Stomach (tissue), 9 donors: ENCODE measurements around the gene PRDM16. TPM values are rescaled to one million over a fixed set of nuclear protein-coding genes. Genes with fewer than 3 reads are reported as not detected.

Experiments used
- DNase-seq, 2 donors: peaks; one replicate each; pipeline versions ENCODE4 v3.0.0 to v3.0.0-alpha.2; 2013 to 2019
- H3K27ac ChIP-seq, 5 donors: fragments of 200-600 bp in 4 of 5; sonication (generic) in 4 of 5; one replicate each; pipeline ENCODE4 v1.5.1; 2013 to 2019; ENCODE audit warnings: mild to moderate bottlenecking in 1 of 5, moderate library complexity in 1 of 5
- H3K27me3 ChIP-seq, 3 donors: fragments of 200-600 bp; sonication (generic); one replicate each; pipeline ENCODE4 v1.5.1; 2017 to 2019; ENCODE audit warnings: mixed run types in 1 of 3
- H3K36me3 ChIP-seq, 4 donors: fragments of 200-600 bp; sonication (generic); 1 replicate in 3 of 4; 2 replicates in 1 of 4; pipeline ENCODE4 v1.5.1; 2016 to 2019
- H3K4me1 ChIP-seq, 4 donors: fragments of 200-600 bp; sonication (generic); one replicate each; pipeline ENCODE4 v1.5.1; 2016 to 2019
- H3K4me3 ChIP-seq, 4 donors: fragments of 200-600 bp; sonication (generic) in 3 of 4; one replicate each; pipeline ENCODE4 v1.5.1; 2016 to 2019; ENCODE audit warnings: mild to moderate bottlenecking in 1 of 4
- H3K9me3 ChIP-seq, 4 donors: fragments of 200-600 bp; sonication (generic); one replicate each; pipeline ENCODE4 v1.5.1; 2016 to 2019
- CTCF ChIP-seq, 7 experiments: fragments of 450-650 bp in 4 of 7; fragments of 200-600 bp in 3 of 7; sonication (generic) in 3 of 7; IDR thresholded peaks; one replicate each; pipeline ENCODE4 v1.5.1; 2016 to 2019; ENCODE audit warnings: antibody characterized with exemption in 7 of 7, control low read depth in 2 of 7, mild to moderate bottlenecking in 1 of 7
- EP300 ChIP-seq: sonication (generic); formaldehyde crosslinking; IDR thresholded peaks from one replicate; pipeline ENCODE4 v1.6.1; 2017; ENCODE audit warnings: antibody characterized with exemption
- POLR2A ChIP-seq, 4 donors: fragments of 450-650 bp; IDR thresholded peaks; one replicate each; pipeline ENCODE4 v1.6.1; 2016; ENCODE audit warnings: antibody characterized with exemption in 4 of 4, control low read depth in 2 of 4, mild to moderate bottlenecking in 1 of 4, moderate library complexity in 1 of 4
- POLR2AphosphoS5 ChIP-seq, 3 donors: sonication (generic); formaldehyde crosslinking; IDR thresholded peaks; one replicate each; pipeline ENCODE4 v1.6.1; 2016; ENCODE audit warnings: antibody characterized with exemption in 3 of 3
- WGBS, 5 donors: extraction: QIAGEN DNeasy Blood & Tissue Kit in 3 of 5; methylation state at CpG; one replicate each; pipeline versions ENCODE4 v1.1.5 to v1.1.7; 2013 to 2018; 5-methylcytosine and 5-hydroxymethylcytosine counted together
- intact Hi-C: fragments of 100-400 bp; cut with DNase I; formaldehyde crosslinking; loops from one replicate; pipeline ENCODE4 v1.15.1; 2023; ENCODE audit warnings: low total_unique reads
- polyA plus RNA-seq, 3 donors: library from polyadenylated mRNA; stranded (reverse); fragments of 200-250 nt; gene quantifications; one replicate each; pipeline ENCODE4 v1.2.3, GENCODE V29; 2013
- total RNA-seq, 5 donors: library from RNA; depleted of rRNA; stranded (reverse); fragments of >200 nt; gene quantifications; one replicate each; pipeline versions ENCODE4 v1.1.0 to v1.2.3, GENCODE V29; 2014 to 2016
- donor health status: healthy with polysubstance abuse.
- donor health status: Bipolar disorder and iron deficiency.
- donor health status: healthy.

Gene PRDM16
- total and polyA plus RNA-seq, 8 donors: 0.29 to 222 (median 15.8) TPM

DNA sequence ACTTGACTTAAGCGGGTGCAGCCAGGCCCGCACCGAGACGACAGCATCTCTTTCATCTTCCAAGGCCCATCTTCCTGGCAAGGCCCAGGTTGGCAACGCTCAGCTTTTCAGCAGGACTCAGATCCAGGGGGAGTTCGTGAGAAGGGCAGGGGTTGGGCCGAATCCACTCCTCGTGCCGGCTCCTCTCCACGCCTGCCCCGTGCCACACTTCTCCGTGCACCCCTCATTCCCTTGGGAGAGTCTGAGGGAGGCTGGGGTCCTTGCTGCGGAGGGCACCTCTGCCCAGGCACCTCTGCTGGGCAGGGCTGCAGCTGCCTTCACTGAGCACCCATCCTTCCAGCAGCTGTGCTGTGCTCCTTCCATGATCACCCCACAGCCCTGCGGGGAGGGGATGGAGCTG is 22.3 kb downstream of the PRDM16 start:
- intact Hi-C loops: no loop called here
- Histone ChIP-seq H3K9me3 (no peaks in the 10 kb centered on the region), H3K36me3 (peaks cover 0 to 14% (median 1%) of the 10 kb centered on the region in 4 donors), H3K4me3 (no peak overlapping the region), H3K4me1 (peaks cover 0 to 15% (median 6%) of the 10 kb centered on the region in 4 donors), H3K27me3 (peaks cover 0 to 18% (median 0%) of the 10 kb centered on the region in 3 donors), H3K27ac (no peak overlapping the region)
- 83 to 92% (median 91%) methylated on average over 9 to 14 of the region's 14 CpGs for WGBS, 5 donors
- DNase-seq: no peak
- TF ChIP-seq POLR2A (IDR thresholded peaks at IDR 0.05): no peak
- no peak for TF ChIP-seq CTCF (IDR thresholded peaks at IDR 0.05)

DNA sequence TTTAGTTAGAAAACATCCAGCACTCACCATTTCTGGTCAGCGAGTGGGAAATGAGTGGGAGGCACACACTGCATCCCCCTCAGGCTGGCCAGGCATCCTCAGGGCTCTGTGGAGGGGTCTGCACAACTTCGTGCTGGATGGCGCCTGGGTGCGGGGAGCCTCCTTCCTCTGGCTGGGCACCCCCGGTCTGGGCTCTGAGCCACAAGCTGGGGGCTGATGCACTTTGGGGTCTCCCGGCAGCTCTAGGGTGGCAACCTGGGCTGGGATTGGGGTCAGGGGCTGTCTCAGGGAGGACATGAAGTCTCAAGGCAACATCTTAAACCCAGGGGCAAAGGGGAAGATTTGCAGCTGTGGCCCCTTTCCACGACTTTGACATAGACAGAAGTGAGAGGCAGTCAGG is 23.5 kb downstream of the PRDM16 start:
- WGBS, 5 donors: 87 to 95% (median 90%) methylated on average over 7 of the region's 7 CpGs
- no peak for DNase-seq
- Histone ChIP-seq H3K36me3 (peaks cover 0 to 14% (median 1%) of the 10 kb centered on the region in 4 donors), H3K4me3 (no peak overlapping the region), H3K9me3 (no peaks in the 10 kb centered on the region), H3K27ac (no peak overlapping the region), H3K27me3 (peaks cover 0 to 26% (median 0%) of the 10 kb centered on the region in 3 donors), H3K4me1 (peaks cover 0 to 13% (median 7%) of the 10 kb centered on the region in 4 donors)
- intact Hi-C loops: no loop called here
- TF ChIP-seq CTCF (IDR thresholded peaks at IDR 0.05) (no peak), POLR2A (IDR thresholded peaks at IDR 0.05) (no peak), POLR2AphosphoS5 (IDR thresholded peaks at IDR 0.05) (no peak), EP300 (no peak)

DNA sequence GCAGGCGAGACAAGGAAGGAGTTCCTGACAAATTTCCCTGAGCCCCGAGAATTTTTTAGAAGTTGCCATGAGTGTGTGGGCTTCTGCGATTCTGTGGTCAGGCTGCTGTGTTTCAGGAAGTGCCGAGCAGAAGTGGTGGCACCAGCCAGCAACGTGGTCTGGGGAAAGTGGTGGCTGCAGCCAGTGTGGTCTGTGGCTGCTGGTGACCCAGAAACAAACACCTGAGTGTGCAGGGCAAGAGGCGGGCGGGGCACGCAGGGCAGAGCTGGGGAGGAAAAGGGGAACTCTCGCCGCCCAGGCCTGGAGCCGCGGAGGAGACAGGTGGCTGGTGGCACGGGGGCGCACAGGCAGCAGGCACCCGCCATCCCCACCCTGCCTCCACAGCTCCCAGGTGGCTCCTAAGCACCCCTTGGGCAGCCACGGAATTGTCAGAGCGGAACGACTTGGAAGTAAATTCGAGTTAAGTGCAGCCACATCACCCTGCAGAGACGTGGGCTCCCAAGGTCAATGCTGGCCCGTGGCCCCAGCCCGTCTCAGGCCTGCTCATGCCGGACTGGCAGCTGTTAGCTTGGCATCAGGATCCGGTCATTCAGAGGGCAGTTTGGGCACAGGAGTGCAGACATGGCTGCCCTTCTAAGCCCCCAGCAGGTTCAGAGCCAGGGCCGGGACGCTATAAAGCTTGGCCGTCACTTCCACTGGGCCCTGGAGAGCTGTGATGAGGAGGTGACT is 25.1 kb downstream of the PRDM16 start:
- no peak overlapping the region for H3K4me3 ChIP-seq
- TF ChIP-seq EP300 (no peak), POLR2AphosphoS5 (IDR thresholded peaks at IDR 0.05) (no peak), POLR2A (IDR thresholded peaks at IDR 0.05) (no peak), CTCF (IDR thresholded peaks at IDR 0.05) (no peak)
- peaks cover 0 to 13% (median 7%) of the 10 kb centered on the region in 4 donors for H3K4me1 ChIP-seq
- intact Hi-C loops: no loop called here
- DNase-seq: no peak
- WGBS, 5 donors: 46 to 57% (median 55%) methylated on average over 25 to 27 of the region's 27 CpGs
- peaks cover 0 to 39% (median 0%) of the 10 kb centered on the region in 3 donors for H3K27me3 ChIP-seq
- H3K36me3 ChIP-seq: peaks cover 0 to 14% (median 1%) of the 10 kb centered on the region in 4 donors
- no peak overlapping the region for H3K27ac ChIP-seq
- H3K9me3 ChIP-seq: no peaks in the 10 kb centered on the region

DNA sequence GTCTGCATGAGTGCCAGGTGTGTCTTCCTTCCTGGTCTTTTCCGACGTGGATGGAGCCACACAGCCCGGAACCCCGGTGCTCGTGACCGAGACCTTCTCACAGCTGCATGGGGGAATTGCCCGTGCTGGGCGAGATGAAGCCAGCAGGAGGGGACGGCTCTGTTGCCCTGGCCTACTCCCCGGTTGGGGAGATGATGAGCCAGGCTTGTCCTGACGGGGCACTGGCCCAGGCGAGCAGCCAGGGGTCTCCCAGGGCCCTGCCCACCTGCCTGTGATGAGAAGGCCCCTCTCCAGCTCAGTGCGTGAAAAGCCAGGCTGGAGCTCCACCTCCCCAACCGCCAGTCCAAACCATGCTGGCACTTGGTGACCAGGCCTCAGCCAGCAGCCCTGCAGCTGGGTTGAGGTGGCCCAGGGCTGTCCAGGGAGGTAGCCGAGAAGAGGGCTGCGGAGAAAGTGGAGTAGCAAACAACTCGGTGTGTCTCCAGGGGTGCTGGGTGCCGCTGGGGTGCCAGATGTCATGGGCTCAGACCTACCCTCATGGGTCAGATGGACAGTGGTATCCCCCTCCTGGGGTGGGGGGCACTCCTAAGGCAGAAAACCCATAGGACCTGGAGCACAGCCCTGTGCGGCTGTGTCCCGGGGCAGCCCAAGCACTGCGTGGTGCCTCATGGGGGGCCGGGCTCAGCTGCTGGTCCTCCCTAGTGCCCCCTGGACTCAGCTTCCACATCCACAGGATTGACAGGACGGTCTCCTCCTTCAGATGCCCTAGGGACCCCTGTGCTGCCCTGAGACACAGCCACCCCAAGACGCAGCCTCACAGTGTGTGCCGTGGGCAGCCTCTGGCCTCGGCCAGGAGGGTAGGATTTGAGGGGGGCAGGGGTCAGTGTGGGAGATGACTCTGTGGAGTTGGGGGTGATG is 26.1 kb downstream of the PRDM16 start:
- peaks cover 0 to 14% (median 1%) of the 10 kb centered on the region in 4 donors for H3K36me3 ChIP-seq
- H3K27me3 ChIP-seq: peaks cover 0 to 42% (median 0%) of the 10 kb centered on the region in 3 donors
- WGBS, 5 donors: 85 to 90% (median 88%) methylated on average over 15 to 26 of the region's 26 CpGs
- H3K27ac ChIP-seq: no peak overlapping the region
- DNase-seq: no peak
- intact Hi-C loops: no loop called here
- H3K9me3 ChIP-seq: no peaks in the 10 kb centered on the region
- H3K4me1 ChIP-seq: peaks cover 0 to 13% (median 8%) of the 10 kb centered on the region in 4 donors
- no peak overlapping the region for H3K4me3 ChIP-seq
- TF ChIP-seq POLR2A (IDR thresholded peaks at IDR 0.05) (no peak), POLR2AphosphoS5 (IDR thresholded peaks at IDR 0.05) (no peak), CTCF (IDR thresholded peaks at IDR 0.05) (no peak), EP300 (no peak)
